Keratinocyte (primary cell): ENCODE data around the gene DBP. TPM values are rescaled to one million over a fixed set of nuclear protein-coding genes. Genes with fewer than 3 reads are reported as not detected.

Source experiments
- DNase-seq: peaks from one replicate; pipeline ENCODE4 v3.0.0-alpha.2; 2011; ENCODE audit warnings: low read depth, missing footprints, low spot score
- FAIRE-seq: peaks from 2 replicates; lab custom pipeline; 2011; peaks lifted over from hg19 to GRCh38; lab: Jason Lieb, UNC
- H2AFZ ChIP-seq: 2 replicates; pipeline ENCODE4 v1.6.0; 2012; ENCODE audit warnings: low read length, control low read depth, inconsistent platforms; ENCODE audit not compliant: control insufficient read depth
- H3K27ac ChIP-seq: 2 replicates; pipeline ENCODE4 v1.5.1; 2011; ENCODE audit warnings: low read length; ENCODE audit not compliant: control insufficient read depth, insufficient read depth
- H3K27me3 ChIP-seq: 3 replicates; pipeline ENCODE4 v1.6.0; 2011; ENCODE audit warnings: low read length; ENCODE audit not compliant: control insufficient read depth, insufficient read depth; ENCODE audit errors: extremely low read depth
- H3K36me3 ChIP-seq, 2 experiments: 2 replicates in 1 of 2; 3 replicates in 1 of 2; pipeline ENCODE4 v1.5.1; 2011; ENCODE audit warnings: low read length in 2 of 2, mild to moderate bottlenecking in 1 of 2; ENCODE audit not compliant: control insufficient read depth in 2 of 2, insufficient read depth in 2 of 2; ENCODE audit errors: extremely low read depth in 1 of 2
- H3K4me1 ChIP-seq: 3 replicates; pipeline ENCODE4 v1.5.1; 2011; ENCODE audit warnings: low read length; ENCODE audit not compliant: control insufficient read depth, insufficient read depth; ENCODE audit errors: extremely low read depth
- H3K4me2 ChIP-seq: 3 replicates; pipeline ENCODE4 v1.6.0; 2011; ENCODE audit warnings: low read depth, low read length; ENCODE audit not compliant: control insufficient read depth, insufficient read depth; ENCODE audit errors: extremely low read depth
- H3K4me3 ChIP-seq, 3 experiments: fragments of 200-600 bp in 1 of 3; sonication (generic) in 1 of 3; 2 replicates in 2 of 3; 3 replicates in 1 of 3; pipeline ENCODE4 v1.5.1; 2011 to 2016; ENCODE audit warnings: low read length in 3 of 3, mild to moderate bottlenecking in 3 of 3, control low read depth in 2 of 3, inconsistent platforms in 1 of 3, low read depth in 1 of 3, mixed read lengths in 1 of 3, mixed run types in 1 of 3, moderate library complexity in 1 of 3; ENCODE audit not compliant: control insufficient read depth in 2 of 3, insufficient read depth in 2 of 3; ENCODE audit errors: extremely low read depth in 1 of 3
- H3K79me2 ChIP-seq: 2 replicates; pipeline ENCODE4 v1.6.0; 2012; ENCODE audit warnings: low read length; ENCODE audit not compliant: control insufficient read depth, insufficient read depth
- H3K9ac ChIP-seq: 3 replicates; pipeline ENCODE4 v1.6.0; 2011; ENCODE audit warnings: low read length; ENCODE audit not compliant: control insufficient read depth, insufficient read depth; ENCODE audit errors: extremely low read depth
- H3K9me1 ChIP-seq: 3 replicates; pipeline ENCODE4 v1.6.0; 2011; ENCODE audit warnings: low read length; ENCODE audit not compliant: control insufficient read depth, insufficient read depth; ENCODE audit errors: extremely low read depth
- H3K9me3 ChIP-seq: 2 replicates; pipeline ENCODE4 v1.5.1; 2012; ENCODE audit warnings: low read depth, low read length; ENCODE audit not compliant: control insufficient read depth
- H4K20me1 ChIP-seq: 3 replicates; pipeline ENCODE4 v1.6.0; 2011; ENCODE audit warnings: low read length; ENCODE audit not compliant: control insufficient read depth, insufficient read depth; ENCODE audit errors: extremely low read depth
- EZH2 ChIP-seq: IDR thresholded peaks from one replicate; pipeline ENCODE4 v1.6.1; 2012; ENCODE audit warnings: inconsistent platforms, mild to moderate bottlenecking, low read length, moderate library complexity
- dilution Hi-C: fragments of 300-500 bp; cut with MboI; formaldehyde crosslinking; loops from one replicate; pipeline ENCODE4 v1.7.0; 2020; ENCODE audit warnings: low sequenced_read_pairs; ENCODE audit not compliant: extremely low pct_ligation_motif_present
- polyA plus RNA-seq, 5 experiments: library from polyadenylated mRNA; depleted of rRNA in 3 of 5; stranded (reverse) in 3 of 5; stranded (forward) in 1 of 5; unstranded in 1 of 5; fragments of >200 nt; gene quantifications; 1 replicate in 1 of 5; 2 replicates in 3 of 5; 3 replicates in 1 of 5; pipeline versions ENCODE4 v1.2.1 to v1.2.3, GENCODE V29; 2011 to 2012; ENCODE audit warnings: missing spikeins in 2 of 5, low read depth in 1 of 5, low replicate concordance in 1 of 5
- TF ChIP-seq, protein P1 (sequence below), 3 experiments: IDR thresholded peaks in 1 of 3; conservative IDR thresholded peaks in 1 of 3; optimal IDR thresholded peaks in 1 of 3; 2 replicates in 2 of 3; 3 replicates in 1 of 3; pipeline versions ENCODE3 to v1.5.1; 2011; ENCODE audit warnings: low read length in 3 of 3, mild to moderate bottlenecking in 3 of 3, moderate library complexity in 2 of 3, control low read depth in 1 of 3, inconsistent platforms in 1 of 3; ENCODE audit not compliant: insufficient read depth in 2 of 3; ENCODE audit errors: extremely low read depth in 1 of 3

DBP gene
- polyA plus RNA-seq, 1 donor (not counting 4 experiments of a cell fraction or from before 2014, with no cell fraction given): 1.0 TPM

DNA sequence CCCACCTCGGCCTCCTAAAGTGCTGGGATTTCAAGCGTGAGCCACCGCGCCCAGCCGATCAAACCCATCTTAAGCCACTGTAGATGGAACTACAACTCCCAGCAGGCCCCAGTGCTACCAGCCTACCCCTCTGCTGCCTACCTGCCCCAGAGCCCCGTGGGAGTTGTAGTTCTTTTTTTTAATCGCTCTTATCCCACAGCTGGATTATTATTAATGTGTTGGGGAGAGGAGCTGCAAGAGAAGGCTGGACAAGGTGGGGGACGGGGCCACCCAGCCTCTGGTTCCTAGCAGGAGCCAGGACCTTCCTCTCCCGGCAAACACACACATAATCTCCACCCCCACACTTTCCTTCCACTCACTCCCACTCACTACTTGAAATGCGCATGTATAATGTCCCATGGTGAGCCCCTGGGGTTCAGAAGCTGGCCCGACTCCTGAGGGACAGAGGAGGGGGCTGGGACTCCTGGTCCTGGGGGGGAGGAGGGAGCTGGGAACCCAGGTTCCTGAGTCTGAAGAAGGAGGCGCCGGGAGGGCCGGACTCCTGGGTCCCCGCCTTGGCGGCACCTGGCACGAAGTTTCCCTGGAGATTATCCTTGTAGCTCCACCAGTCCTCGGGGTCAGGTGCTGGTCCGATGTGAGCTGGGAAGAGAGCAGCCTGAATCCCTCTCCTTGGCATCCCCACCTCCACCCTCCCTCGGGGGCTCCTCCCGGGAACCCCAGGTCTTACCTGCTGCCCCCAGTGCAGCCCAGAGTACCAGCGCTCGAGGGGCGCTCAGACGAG lies 7.8 kb upstream of the DBP start:
- no peak overlapping the region for H3K27ac ChIP-seq
- H3K4me2 ChIP-seq: peak overlapping the region; percentile 88
- no peak for FAIRE-seq
- H3K4me3 ChIP-seq: peak overlapping the region; percentile 51 to 84 (median 67)
- TF ChIP-seq EZH2: no peak
- TF ChIP-seq, protein P1, sequence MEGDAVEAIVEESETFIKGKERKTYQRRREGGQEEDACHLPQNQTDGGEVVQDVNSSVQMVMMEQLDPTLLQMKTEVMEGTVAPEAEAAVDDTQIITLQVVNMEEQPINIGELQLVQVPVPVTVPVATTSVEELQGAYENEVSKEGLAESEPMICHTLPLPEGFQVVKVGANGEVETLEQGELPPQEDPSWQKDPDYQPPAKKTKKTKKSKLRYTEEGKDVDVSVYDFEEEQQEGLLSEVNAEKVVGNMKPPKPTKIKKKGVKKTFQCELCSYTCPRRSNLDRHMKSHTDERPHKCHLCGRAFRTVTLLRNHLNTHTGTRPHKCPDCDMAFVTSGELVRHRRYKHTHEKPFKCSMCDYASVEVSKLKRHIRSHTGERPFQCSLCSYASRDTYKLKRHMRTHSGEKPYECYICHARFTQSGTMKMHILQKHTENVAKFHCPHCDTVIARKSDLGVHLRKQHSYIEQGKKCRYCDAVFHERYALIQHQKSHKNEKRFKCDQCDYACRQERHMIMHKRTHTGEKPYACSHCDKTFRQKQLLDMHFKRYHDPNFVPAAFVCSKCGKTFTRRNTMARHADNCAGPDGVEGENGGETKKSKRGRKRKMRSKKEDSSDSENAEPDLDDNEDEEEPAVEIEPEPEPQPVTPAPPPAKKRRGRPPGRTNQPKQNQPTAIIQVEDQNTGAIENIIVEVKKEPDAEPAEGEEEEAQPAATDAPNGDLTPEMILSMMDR (optimal IDR thresholded peaks at IDR 0.05 in 1 of 3, IDR thresholded peaks at IDR 0.05 in 1 of 3, conservative IDR thresholded peaks at IDR 0.05 in 1 of 3; ENCODE audit: extremely low read depth in 1 of 3, insufficient read depth in 2 of 3, low read length in 3 of 3): no peak
- H3K9ac ChIP-seq: no peak overlapping the region
- H3K27me3 ChIP-seq: peaks cover 5% of the 10 kb centered on the region
- no peaks in the 10 kb centered on the region for H3K9me1 ChIP-seq
- no peaks in the 10 kb centered on the region for H3K79me2 ChIP-seq
- peaks cover 21% of the 10 kb centered on the region for H3K4me1 ChIP-seq
- dilution Hi-C loops: no loop called here
- H2AFZ ChIP-seq: peak overlapping the region; percentile 65
- no peaks in the 10 kb centered on the region for H3K9me3 ChIP-seq
- no peak for DNase-seq
- H4K20me1 ChIP-seq: no peaks in the 10 kb centered on the region
- no peaks in the 10 kb centered on the region for H3K36me3 ChIP-seq

DNA sequence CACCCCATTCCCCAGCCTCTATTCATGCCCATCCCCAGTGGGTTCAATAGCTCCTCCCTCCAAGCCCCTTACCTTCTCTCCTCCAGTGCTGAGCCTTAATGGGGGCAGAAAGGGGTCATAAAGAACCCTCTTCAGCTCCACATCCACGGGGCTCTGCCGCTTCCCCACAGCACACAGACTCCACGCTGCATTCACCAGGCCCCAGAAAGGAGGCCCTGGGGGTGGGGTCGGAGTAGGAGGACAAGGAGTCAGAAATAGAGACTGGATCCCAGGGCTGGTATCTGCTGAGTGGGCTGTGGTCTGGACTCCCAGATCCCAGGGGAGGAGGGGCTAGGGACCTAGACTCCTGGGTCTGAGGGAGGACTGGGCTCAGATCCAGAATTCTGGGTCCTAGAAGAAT lies 7.2 kb upstream of the DBP start:
- Histone ChIP-seq H3K79me2 (no peaks in the 10 kb centered on the region), H3K4me1 (peaks cover 23% of the 10 kb centered on the region), H3K27me3 (peaks cover 5% of the 10 kb centered on the region), H3K9me1 (no peaks in the 10 kb centered on the region), H3K27ac (no peak overlapping the region), H4K20me1 (no peaks in the 10 kb centered on the region), H3K36me3 (no peaks in the 10 kb centered on the region), H2AFZ (no peak overlapping the region), H3K9me3 (no peaks in the 10 kb centered on the region), H3K4me3 (no peak overlapping the region), H3K4me2 (no peak overlapping the region), H3K9ac (no peak overlapping the region)
- TF ChIP-seq EZH2: no peak
- TF ChIP-seq, protein P1 (optimal IDR thresholded peaks at IDR 0.05 in 1 of 3, IDR thresholded peaks at IDR 0.05 in 1 of 3, conservative IDR thresholded peaks at IDR 0.05 in 1 of 3; ENCODE audit: extremely low read depth in 1 of 3, insufficient read depth in 2 of 3, low read length in 3 of 3): no peak
- DNase-seq (no peak), FAIRE-seq (no peak)
- dilution Hi-C loops: no loop called here
